Neuron (in vitro differentiated cells): ENCODE measurements around the gene PREX1.

ENCODE experiments used
- H2AFZ ChIP-seq: one replicate; pipeline ENCODE4 v1.6.1; 2013; ENCODE audit warnings: low read depth, mild to moderate bottlenecking, inconsistent platforms, low read length, moderate library complexity
- H3K27me3 ChIP-seq: one replicate; pipeline ENCODE4 v1.6.1; 2013; ENCODE audit warnings: low read length; ENCODE audit not compliant: insufficient read depth
- H3K36me3 ChIP-seq: one replicate; pipeline ENCODE4 v1.6.1; 2013; ENCODE audit warnings: low read length; ENCODE audit not compliant: insufficient read depth
- H3K4me1 ChIP-seq: one replicate; pipeline ENCODE4 v1.6.1; 2013; ENCODE audit warnings: low read length; ENCODE audit not compliant: insufficient read depth
- H3K4me3 ChIP-seq: 2 replicates; pipeline ENCODE4 v1.5.1; 2013; ENCODE audit warnings: mild to moderate bottlenecking, low read length, moderate library complexity
- H3K9me3 ChIP-seq: one replicate; pipeline ENCODE4 v1.6.1; 2013; ENCODE audit warnings: low read length

The PREX1 gene

GRCh38 chr20:48795732-48796131 is 32.1 kb downstream of the PREX1 start:
- H3K4me3 ChIP-seq, result no peak overlapping the region
- no peaks in the 10 kb centered on the region for H3K9me3 ChIP-seq
- H3K36me3 ChIP-seq, result no peaks in the 10 kb centered on the region
- H3K27me3 ChIP-seq, result no peaks in the 10 kb centered on the region
- peaks cover 79% of the 10 kb centered on the region for H3K4me1 ChIP-seq
- H2AFZ ChIP-seq, result no peak overlapping the region

- Histone ChIP-seq H3K9me3 (no peaks in the 10 kb centered on the region), H3K4me1 (peaks cover 84% of the 10 kb centered on the region)
Measured at GRCh38 chr20:48794816-48795457, 32.9 kb downstream of the PREX1 start.

GRCh38 chr20:48794360-48794759 is 33.4 kb downstream of the PREX1 start:
- peaks cover 79% of the 10 kb centered on the region for H3K4me1 ChIP-seq
- H3K4me3 ChIP-seq, result peak overlapping the region; percentile 11
- H2AFZ ChIP-seq, result no peak overlapping the region
- no peaks in the 10 kb centered on the region for H3K27me3 ChIP-seq
- H3K36me3 ChIP-seq, result no peaks in the 10 kb centered on the region
- H3K9me3 ChIP-seq, result no peaks in the 10 kb centered on the region

More at GRCh38 chr20:48794816-48795457, 32.9 kb downstream of the PREX1 start:
- Histone ChIP-seq H3K36me3 (no peaks in the 10 kb centered on the region), H3K27me3 (no peaks in the 10 kb centered on the region), H3K4me3 (no peak overlapping the region), H2AFZ (no peak overlapping the region)

GRCh38 chr20:48793776-48794175 is 34.0 kb downstream of the PREX1 start:
- peaks cover 74% of the 10 kb centered on the region for H3K4me1 ChIP-seq
- H3K9me3 ChIP-seq, result no peaks in the 10 kb centered on the region
- H3K4me3 ChIP-seq, result peak overlapping the region; percentile 11
- H3K36me3 ChIP-seq, result no peaks in the 10 kb centered on the region
- no peak overlapping the region for H2AFZ ChIP-seq
- no peaks in the 10 kb centered on the region for H3K27me3 ChIP-seq

- Histone ChIP-seq H3K4me1 (peaks cover 72% of the 10 kb centered on the region), H3K9me3 (no peaks in the 10 kb centered on the region), H3K4me3 (no peak overlapping the region), H3K36me3 (no peaks in the 10 kb centered on the region), H2AFZ (no peak overlapping the region), H3K27me3 (no peaks in the 10 kb centered on the region)
Measured at GRCh38 chr20:48791666-48792071, 36.1 kb downstream of the PREX1 start.

- Histone ChIP-seq H3K4me1 (peaks cover 75% of the 10 kb centered on the region), H2AFZ (no peak overlapping the region), H3K4me3 (no peak overlapping the region), H3K36me3 (no peaks in the 10 kb centered on the region), H3K27me3 (no peaks in the 10 kb centered on the region), H3K9me3 (no peaks in the 10 kb centered on the region)
Measured at GRCh38 chr20:48791014-48791413, 36.8 kb downstream of the PREX1 start.

- H3K4me3 ChIP-seq, result no peak overlapping the region
- H3K9me3 ChIP-seq, result no peaks in the 10 kb centered on the region
- no peaks in the 10 kb centered on the region for H3K36me3 ChIP-seq
- H3K4me1 ChIP-seq, result peaks cover 75% of the 10 kb centered on the region
- no peaks in the 10 kb centered on the region for H3K27me3 ChIP-seq
- H2AFZ ChIP-seq, result no peak overlapping the region
Measured at GRCh38 chr20:48790473-48791003, 37.3 kb downstream of the PREX1 start.

- Histone ChIP-seq H2AFZ (no peak overlapping the region), H3K9me3 (no peaks in the 10 kb centered on the region), H3K4me1 (peaks cover 73% of the 10 kb centered on the region), H3K36me3 (no peaks in the 10 kb centered on the region), H3K4me3 (no peak overlapping the region), H3K27me3 (no peaks in the 10 kb centered on the region)
Measured at GRCh38 chr20:48789781-48790472, 37.9 kb downstream of the PREX1 start.

GRCh38 chr20:48789185-48789668 is 38.6 kb downstream of the PREX1 start:
- H3K4me3 ChIP-seq, result no peak overlapping the region
- H3K27me3 ChIP-seq, result no peaks in the 10 kb centered on the region
- peaks cover 70% of the 10 kb centered on the region for H3K4me1 ChIP-seq
- H3K9me3 ChIP-seq, result no peaks in the 10 kb centered on the region
- no peaks in the 10 kb centered on the region for H3K36me3 ChIP-seq
- no peak overlapping the region for H2AFZ ChIP-seq

- H2AFZ ChIP-seq, result no peak overlapping the region
- H3K4me3 ChIP-seq, result no peak overlapping the region
- no peaks in the 10 kb centered on the region for H3K9me3 ChIP-seq
- peaks cover 69% of the 10 kb centered on the region for H3K4me1 ChIP-seq
- H3K27me3 ChIP-seq, result no peaks in the 10 kb centered on the region
- H3K36me3 ChIP-seq, result no peaks in the 10 kb centered on the region
Measured at GRCh38 chr20:48788486-48789072, 39.2 kb downstream of the PREX1 start.

GRCh38 chr20:48787861-48788375 is 39.9 kb downstream of the PREX1 start:
- Histone ChIP-seq H3K4me1 (peaks cover 65% of the 10 kb centered on the region), H3K36me3 (no peaks in the 10 kb centered on the region), H3K27me3 (no peaks in the 10 kb centered on the region), H3K9me3 (no peaks in the 10 kb centered on the region), H3K4me3 (no peak overlapping the region), H2AFZ (no peak overlapping the region)

GRCh38 chr20:48786951-48787705 is 40.7 kb downstream of the PREX1 start:
- Histone ChIP-seq H3K36me3 (peaks cover 3% of the 10 kb centered on the region), H3K4me1 (peaks cover 72% of the 10 kb centered on the region), H2AFZ (no peak overlapping the region), H3K4me3 (peak overlapping the region; percentile 28), H3K27me3 (no peaks in the 10 kb centered on the region), H3K9me3 (no peaks in the 10 kb centered on the region)
